Liver (tissue), 3 donors: ENCODE data around the gene FOXC2.

Source experiments
- CTCF ChIP-seq: fragments of 150-350 bp; IDR thresholded peaks from 2 replicates; pipeline ENCODE4 v1.5.1; 2017; ENCODE audit warnings: improper control_type of control experiment, low read depth, low read length; ENCODE audit not compliant: missing input control
- EGR1 ChIP-seq, 2 donors: IDR thresholded peaks; 2 replicates each; pipeline ENCODE4 v1.6.1; 2016 to 2018; ENCODE audit warnings: antibody characterized with exemption in 2 of 2, low read depth in 2 of 2
- GABPA ChIP-seq, 2 donors: IDR thresholded peaks in 1 of 2; conservative IDR thresholded peaks in 1 of 2; 2 replicates each; pipeline ENCODE4 v1.6.1; 2016; ENCODE audit warnings: antibody characterized with exemption in 2 of 2, mild to moderate bottlenecking in 1 of 2, moderate library complexity in 1 of 2
- MAX ChIP-seq: IDR thresholded peaks from 2 replicates; pipeline ENCODE4 v1.6.1; 2016; ENCODE audit warnings: antibody characterized with exemption
- REST ChIP-seq: IDR thresholded peaks from 2 replicates; pipeline ENCODE4 v1.6.1; 2016; ENCODE audit warnings: antibody characterized with exemption, mild to moderate bottlenecking
- RXRA ChIP-seq, 2 donors: IDR thresholded peaks; 2 replicates each; pipeline ENCODE4 v1.6.1; 2017 to 2018; ENCODE audit warnings: antibody characterized with exemption in 2 of 2, mild to moderate bottlenecking in 1 of 2
- YY1 ChIP-seq: IDR thresholded peaks from 2 replicates; pipeline ENCODE4 v1.6.1; 2016; ENCODE audit warnings: antibody characterized with exemption, mild to moderate bottlenecking
- donor health status: healthy.
- donor health status: healthy.

- TF ChIP-seq CTCF (no peak), RXRA (IDR thresholded peaks at IDR 0.05) (no peak), REST (no peak), EGR1 (IDR thresholded peaks at IDR 0.05; ENCODE audit: low read depth in 2 of 2) (no peak), MAX (no peak), YY1 (no peak), GABPA (IDR thresholded peaks at IDR 0.05 in 1 of 2, conservative IDR thresholded peaks at IDR 0.05 in 1 of 2) (no peak)
These were observed 1.3 kb downstream of the FOXC2 start for GRCh38 chr16:86567701-86568581.
